T-helper 1 cell treated with Interleukin-12 subunit alpha and Interleukin-12 subunit beta and Interleukin-4 antibody, amounts not matched to agents 30 ng/mL and 1 ng/mL, for 36 hours (primary cell): Measurements from ENCODE around the gene LCE2C. TPM values are rescaled to one million over a fixed set of nuclear protein-coding genes. Genes with fewer than 3 reads are reported as not detected.

Experiments used
- intact Hi-C: fragments of 100-400 bp; cut with micrococcal nuclease; formaldehyde crosslinking; loops from one replicate; pipeline ENCODE4 v1.15.1; 2024
- total RNA-seq: library from RNA; stranded (reverse); gene quantifications from 2 replicates; pipeline ENCODE4 v1.2.3, GENCODE V29; 2022

LCE2C gene
- total RNA-seq, 1 donor from 2014 or later = not detected

- intact Hi-C loops = no loop called here
Measured at GRCh38 chr1:152718238-152718637, 43.2 kb downstream of the LCE2C start.

GRCh38 chr1:152725261-152725660, 50.2 kb downstream of the LCE2C start:
- intact Hi-C loops = no loop called here

Other genes with a start within 250 kb of the LCE2C start
- gene LCE5A, start 164.5 kb upstream of the LCE2C start, total RNA-seq = not detected in 2 replicates
- gene CRCT1, start 160.8 kb upstream of the LCE2C start, total RNA-seq = not detected in 2 replicates
- not detected in 2 replicates for gene LCE3E, start 108.5 kb upstream of the LCE2C start, total RNA-seq
- not detected in 2 replicates for gene LCE3D, start 94.8 kb upstream of the LCE2C start, total RNA-seq
- gene LCE3C, start 75.0 kb upstream of the LCE2C start, total RNA-seq = not detected in 2 replicates
- not detected in 2 replicates for gene LCE3B, start 61.5 kb upstream of the LCE2C start, total RNA-seq
- gene LCE3A, start 52.2 kb upstream of the LCE2C start, total RNA-seq = not detected in 2 replicates
- not detected in 2 replicates for gene LCE2D, start 11.9 kb upstream of the LCE2C start, total RNA-seq
- gene LCE2B, start 10.8 kb downstream of the LCE2C start, total RNA-seq = not detected in 2 replicates
- not detected in 2 replicates for gene LCE2A, start 23.1 kb downstream of the LCE2C start, total RNA-seq
- gene LCE4A, start 32.9 kb downstream of the LCE2C start, total RNA-seq = not detected in 2 replicates
- gene KPRP, start 82.7 kb downstream of the LCE2C start, total RNA-seq = not detected in 2 replicates
- gene LCE1F, start 99.9 kb downstream of the LCE2C start, total RNA-seq = not detected in 2 replicates
- not detected in 2 replicates for gene LCE1E, start 111.0 kb downstream of the LCE2C start, total RNA-seq
- gene LCE1D, start 121.4 kb downstream of the LCE2C start, total RNA-seq = not detected in 2 replicates
- not detected in 2 replicates for gene LCE1C, start 131.4 kb downstream of the LCE2C start, total RNA-seq
- gene LCE1B, start 136.7 kb downstream of the LCE2C start, total RNA-seq = not detected in 2 replicates
- not detected in 2 replicates for gene LCE1A, start 152.2 kb downstream of the LCE2C start, total RNA-seq
- gene LCE6A, start 167.6 kb downstream of the LCE2C start, total RNA-seq = not detected in 2 replicates
- not detected in 2 replicates for gene LCE7A, start 184.7 kb downstream of the LCE2C start, total RNA-seq
- gene SMCP, start 203.0 kb downstream of the LCE2C start, total RNA-seq = not detected in 2 replicates
- not detected in 2 replicates for gene IVL, start 233.3 kb downstream of the LCE2C start, total RNA-seq